HEK293 (cell line): Measurements from ENCODE around the gene ERMN.

ENCODE experiments used
- CTCF ChIA-PET: fragments of 350-600 bp; formaldehyde crosslinking; extraction: SDS; loops from one replicate; lab custom pipeline; 2021; ENCODE audit warnings: antibody characterized with exemption; lab: Yijun Ruan, JAX
- POLR2A ChIA-PET: fragments of 300-600 bp; formaldehyde crosslinking; extraction: SDS; loops from one replicate; lab custom pipeline; 2020; ENCODE audit warnings: antibody characterized with exemption, inconsistent platforms; lab: Yijun Ruan, JAX
- H3K27ac ChIP-seq: fragments of 200-500 bp; sonication (Bioruptor generic); 2 replicates; pipeline ENCODE4 v1.5.1; 2014; ENCODE audit warnings: low read depth, low read length, control low read depth, inconsistent platforms; ENCODE audit errors: extremely low read depth
- H3K36me3 ChIP-seq, 2 experiments: fragments of 200-500 bp in 1 of 2; sonication (Bioruptor generic) in 1 of 2; 1 replicate in 1 of 2; 2 replicates in 1 of 2; pipeline ENCODE4 v1.5.1; 2014 to 2017; ENCODE audit warnings: inconsistent platforms in 2 of 2, low read length in 2 of 2; ENCODE audit not compliant: control insufficient read depth in 2 of 2, insufficient read depth in 1 of 2
- H3K4me1 ChIP-seq: fragments of 200-500 bp; sonication (Bioruptor generic); 2 replicates; pipeline ENCODE4 v1.5.1; 2014; ENCODE audit warnings: mild to moderate bottlenecking, low read length, inconsistent platforms; ENCODE audit not compliant: control insufficient read depth, insufficient read depth
- H3K4me3 ChIP-seq: 2 replicates; pipeline ENCODE4 v1.5.1; 2011; ENCODE audit warnings: low read depth, mild to moderate bottlenecking, control low read depth, low read length, moderate library complexity
- H3K9me3 ChIP-seq: fragments of 200-500 bp; sonication (Bioruptor generic); 2 replicates; pipeline ENCODE4 v1.5.1; 2014; ENCODE audit warnings: low read depth, low read length, inconsistent platforms; ENCODE audit not compliant: control insufficient read depth, insufficient read depth
- EGR2 ChIP-seq: fragments of 450-650 bp; formaldehyde crosslinking; IDR thresholded peaks from 2 replicates; pipeline ENCODE4 v1.5.1; 2016; ENCODE audit warnings: low read depth, missing biosample characterization, missing genetic modification characterization
- HOXA7 ChIP-seq: sonication (generic); formaldehyde crosslinking; IDR thresholded peaks from 2 replicates; pipeline ENCODE4 v1.8.1; 2022; ENCODE audit warnings: missing genetic modification reagents, borderline replicate concordance
- PATZ1 ChIP-seq: fragments of 450-650 bp; formaldehyde crosslinking; IDR thresholded peaks from 2 replicates; pipeline ENCODE4 v1.5.1; 2016; ENCODE audit warnings: missing biosample characterization, missing genetic modification characterization
- REPIN1 ChIP-seq: fragments of 450-650 bp; formaldehyde crosslinking; IDR thresholded peaks from 2 replicates; pipeline ENCODE4 v1.5.1; 2017; ENCODE audit warnings: missing biosample characterization, missing genetic modification characterization, low read depth
- SP2 ChIP-seq: fragments of 450-650 bp; formaldehyde crosslinking; IDR thresholded peaks from 2 replicates; pipeline ENCODE4 v1.5.1; 2016; ENCODE audit warnings: missing biosample characterization, missing genetic modification characterization
- SP7 ChIP-seq: fragments of 450-650 bp; formaldehyde crosslinking; IDR thresholded peaks from 2 replicates; pipeline ENCODE4 v1.5.1; 2016; ENCODE audit warnings: missing biosample characterization, missing genetic modification characterization
- YY2 ChIP-seq: fragments of 450-650 bp; formaldehyde crosslinking; IDR thresholded peaks from 2 replicates; pipeline ENCODE4 v1.5.1; 2016; ENCODE audit warnings: missing biosample characterization, missing genetic modification characterization
- ZBTB7A ChIP-seq: fragments of 450-650 bp; formaldehyde crosslinking; IDR thresholded peaks from 2 replicates; pipeline ENCODE4 v1.5.1; 2016; ENCODE audit warnings: low read depth, missing biosample characterization, missing genetic modification characterization
- ZFP69B ChIP-seq: fragments of 450-650 bp; formaldehyde crosslinking; IDR thresholded peaks from 2 replicates; pipeline ENCODE4 v1.5.1; 2016; ENCODE audit warnings: missing biosample characterization, missing genetic modification characterization
- ZNF148 ChIP-seq: fragments of 450-650 bp; formaldehyde crosslinking; IDR thresholded peaks from 2 replicates; pipeline ENCODE4 v1.5.0; 2017; ENCODE audit warnings: missing biosample characterization, missing genetic modification characterization, borderline replicate concordance
- ZNF211 ChIP-seq: fragments of 450-650 bp; formaldehyde crosslinking; IDR thresholded peaks from 2 replicates; pipeline ENCODE4 v1.5.1; 2016; ENCODE audit warnings: low read depth, missing biosample characterization, missing genetic modification characterization
- ZNF24 ChIP-seq: fragments of 450-650 bp; formaldehyde crosslinking; IDR thresholded peaks from 2 replicates; pipeline ENCODE4 v1.5.1; 2016; ENCODE audit warnings: missing biosample characterization, missing genetic modification characterization
- ZNF513 ChIP-seq: fragments of 450-650 bp; IDR thresholded peaks from 2 replicates; pipeline ENCODE4 v1.5.1; 2018; ENCODE audit warnings: missing biosample characterization, missing genetic modification characterization
- ZNF529 ChIP-seq: fragments of 450-650 bp; formaldehyde crosslinking; IDR thresholded peaks from 2 replicates; pipeline ENCODE4 v1.5.1; 2017; ENCODE audit warnings: missing genetic modification characterization, missing biosample characterization; ENCODE audit not compliant: insufficient replicate concordance
- ZNF596 ChIP-seq: fragments of 450-650 bp; IDR thresholded peaks from 2 replicates; pipeline ENCODE4 v1.5.0; 2018; ENCODE audit warnings: missing biosample characterization, mild to moderate bottlenecking, missing genetic modification characterization, moderate library complexity
- ZNF600 ChIP-seq: fragments of 450-650 bp; formaldehyde crosslinking; IDR thresholded peaks from 2 replicates; pipeline ENCODE4 v1.5.1; 2016; ENCODE audit warnings: missing biosample characterization, missing genetic modification characterization
- ZNF621 ChIP-seq: fragments of 450-650 bp; formaldehyde crosslinking; IDR thresholded peaks from 2 replicates; pipeline ENCODE4 v1.5.1; 2017; ENCODE audit warnings: missing biosample characterization, missing genetic modification characterization
- ZNF664 ChIP-seq: fragments of 450-650 bp; formaldehyde crosslinking; IDR thresholded peaks from 2 replicates; pipeline ENCODE4 v1.5.1; 2016; ENCODE audit warnings: missing biosample characterization, missing genetic modification characterization
- ZSCAN30 ChIP-seq: fragments of 450-650 bp; IDR thresholded peaks from 2 replicates; pipeline ENCODE4 v1.5.1; 2018; ENCODE audit warnings: missing biosample characterization, mild to moderate bottlenecking, missing genetic modification characterization, moderate library complexity
- TF ChIP-seq, protein P1 (sequence below): fragments of 450-650 bp; formaldehyde crosslinking; IDR thresholded peaks from 2 replicates; pipeline ENCODE4 v1.5.1; 2016; ENCODE audit warnings: missing biosample characterization, missing genetic modification characterization
- TF ChIP-seq, protein P2 (sequence below): fragments of 450-650 bp; formaldehyde crosslinking; IDR thresholded peaks from 2 replicates; pipeline ENCODE4 v1.5.1; 2016; ENCODE audit warnings: missing biosample characterization, missing genetic modification characterization, low read depth
- TF ChIP-seq, protein P3 (sequence below): fragments of 450-650 bp; formaldehyde crosslinking; IDR thresholded peaks from 2 replicates; pipeline ENCODE4 v1.5.1; 2016; ENCODE audit warnings: missing biosample characterization, missing genetic modification characterization

Gene ERMN

GRCh38 chr2:157337978-157338377 is 12.4 kb upstream of the ERMN start (continued):
- no peak for TF ChIP-seq ZNF513 (tag by site-specific recombination)
- no peak for TF ChIP-seq ZNF664
- no peak for TF ChIP-seq ZNF148 (tag by site-specific recombination)
- TF ChIP-seq ZNF596, result no peak
- no peak for TF ChIP-seq ZBTB7A (tag by site-specific recombination)

- Histone ChIP-seq H3K9me3 (no peaks in the 10 kb centered on the region), H3K4me3 (no peak overlapping the region), H3K36me3 (no peaks in the 10 kb centered on the region), H3K4me1 (no peaks in the 10 kb centered on the region), H3K27ac (no peak overlapping the region)
- ChIA-PET CTCF (interaction anchor here (0.5 to 6.3 kb wide), 42 partner anchors 10 to 1223 kb away, joined by 3 to 100 read pairs (median 4); partner anchors contain the start of gene ERMN), POLR2A (no interaction called here)
- TF ChIP-seq, protein P1, sequence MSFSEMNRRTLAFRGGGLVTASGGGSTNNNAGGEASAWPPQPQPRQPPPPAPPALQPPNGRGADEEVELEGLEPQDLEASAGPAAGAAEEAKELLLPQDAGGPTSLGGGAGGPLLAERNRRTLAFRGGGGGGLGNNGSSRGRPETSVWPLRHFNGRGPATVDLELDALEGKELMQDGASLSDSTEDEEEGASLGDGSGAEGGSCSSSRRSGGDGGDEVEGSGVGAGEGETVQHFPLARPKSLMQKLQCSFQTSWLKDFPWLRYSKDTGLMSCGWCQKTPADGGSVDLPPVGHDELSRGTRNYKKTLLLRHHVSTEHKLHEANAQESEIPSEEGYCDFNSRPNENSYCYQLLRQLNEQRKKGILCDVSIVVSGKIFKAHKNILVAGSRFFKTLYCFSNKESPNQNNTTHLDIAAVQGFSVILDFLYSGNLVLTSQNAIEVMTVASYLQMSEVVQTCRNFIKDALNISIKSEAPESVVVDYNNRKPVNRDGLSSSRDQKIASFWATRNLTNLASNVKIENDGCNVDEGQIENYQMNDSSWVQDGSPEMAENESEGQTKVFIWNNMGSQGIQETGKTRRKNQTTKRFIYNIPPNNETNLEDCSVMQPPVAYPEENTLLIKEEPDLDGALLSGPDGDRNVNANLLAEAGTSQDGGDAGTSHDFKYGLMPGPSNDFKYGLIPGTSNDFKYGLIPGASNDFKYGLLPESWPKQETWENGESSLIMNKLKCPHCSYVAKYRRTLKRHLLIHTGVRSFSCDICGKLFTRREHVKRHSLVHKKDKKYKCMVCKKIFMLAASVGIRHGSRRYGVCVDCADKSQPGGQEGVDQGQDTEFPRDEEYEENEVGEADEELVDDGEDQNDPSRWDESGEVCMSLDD (tag by site-specific recombination), result no peak
- no peak for TF ChIP-seq EGR2
- TF ChIP-seq REPIN1 (tag by site-specific recombination), result no peak
- TF ChIP-seq, protein P2, sequence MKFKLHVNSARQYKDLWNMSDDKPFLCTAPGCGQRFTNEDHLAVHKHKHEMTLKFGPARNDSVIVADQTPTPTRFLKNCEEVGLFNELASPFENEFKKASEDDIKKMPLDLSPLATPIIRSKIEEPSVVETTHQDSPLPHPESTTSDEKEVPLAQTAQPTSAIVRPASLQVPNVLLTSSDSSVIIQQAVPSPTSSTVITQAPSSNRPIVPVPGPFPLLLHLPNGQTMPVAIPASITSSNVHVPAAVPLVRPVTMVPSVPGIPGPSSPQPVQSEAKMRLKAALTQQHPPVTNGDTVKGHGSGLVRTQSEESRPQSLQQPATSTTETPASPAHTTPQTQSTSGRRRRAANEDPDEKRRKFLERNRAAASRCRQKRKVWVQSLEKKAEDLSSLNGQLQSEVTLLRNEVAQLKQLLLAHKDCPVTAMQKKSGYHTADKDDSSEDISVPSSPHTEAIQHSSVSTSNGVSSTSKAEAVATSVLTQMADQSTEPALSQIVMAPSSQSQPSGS, result no peak
- TF ChIP-seq SP2 (tag by site-specific recombination), result no peak
Measured at GRCh38 chr2:157336137-157337010, 10.8 kb upstream of the ERMN start.

DNA sequence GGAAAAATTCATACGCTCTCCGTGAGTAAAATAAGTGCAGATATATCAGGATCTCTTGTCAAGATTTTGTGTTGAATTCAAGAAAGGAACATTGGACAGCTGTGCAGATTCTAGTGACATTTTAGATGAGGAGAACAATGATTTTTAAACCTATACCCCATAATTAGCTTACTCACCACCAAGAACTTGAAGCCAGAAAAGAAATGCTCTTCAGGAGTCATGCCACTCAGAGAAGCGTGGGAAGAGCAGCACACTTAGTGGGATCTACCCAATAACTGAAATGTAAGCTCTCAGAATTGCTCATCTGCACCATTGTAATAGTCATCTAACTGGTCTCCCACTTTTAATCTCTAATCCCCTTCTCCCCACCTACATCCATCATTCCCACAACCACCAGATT is 9.2 kb upstream of the ERMN start:
- Histone ChIP-seq H3K4me1 (no peaks in the 10 kb centered on the region), H3K9me3 (no peaks in the 10 kb centered on the region), H3K4me3 (no peak overlapping the region), H3K36me3 (no peaks in the 10 kb centered on the region), H3K27ac (no peak overlapping the region)
- ChIA-PET CTCF (interaction anchor here (1.0 to 6.3 kb wide), 9 partner anchors 9 to 50 kb away, joined by 3 to 100 read pairs (median 10); partner anchors contain the start of gene ERMN), POLR2A (no interaction called here)
- TF ChIP-seq ZNF600 (no peak), ZNF621 (tag by site-specific recombination) (no peak), HOXA7 (CRISPR knock-in tag) (no peak), YY2 (tag by site-specific recombination) (no peak), ZFP69B (tag by site-specific recombination) (no peak), PATZ1 (tag by site-specific recombination) (no peak), ZNF529 (no peak), ZNF24 (no peak), ZNF211 (no peak), ZSCAN30 (tag by site-specific recombination) (no peak), SP7 (tag by site-specific recombination) (no peak)
- TF ChIP-seq, protein P3, sequence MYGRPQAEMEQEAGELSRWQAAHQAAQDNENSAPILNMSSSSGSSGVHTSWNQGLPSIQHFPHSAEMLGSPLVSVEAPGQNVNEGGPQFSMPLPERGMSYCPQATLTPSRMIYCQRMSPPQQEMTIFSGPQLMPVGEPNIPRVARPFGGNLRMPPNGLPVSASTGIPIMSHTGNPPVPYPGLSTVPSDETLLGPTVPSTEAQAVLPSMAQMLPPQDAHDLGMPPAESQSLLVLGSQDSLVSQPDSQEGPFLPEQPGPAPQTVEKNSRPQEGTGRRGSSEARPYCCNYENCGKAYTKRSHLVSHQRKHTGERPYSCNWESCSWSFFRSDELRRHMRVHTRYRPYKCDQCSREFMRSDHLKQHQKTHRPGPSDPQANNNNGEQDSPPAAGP (tag by site-specific recombination), result no peak
